Sigmoid colon (tissue), 7 donors: ENCODE measurements around the gene CLIC2. TPM values are rescaled to one million over a fixed set of nuclear protein-coding genes. Genes with fewer than 3 reads are reported as not detected.

Experiments
- DNase-seq: peaks from one replicate; pipeline ENCODE4 v3.0.0-alpha.2; 2019
- H3K27ac ChIP-seq, 4 donors: fragments of 200-600 bp; sonication (generic); one replicate each; pipeline ENCODE4 v1.5.1; 2016 to 2019; ENCODE audit warnings: mild to moderate bottlenecking in 1 of 4
- H3K27me3 ChIP-seq, 3 donors: fragments of 200-600 bp; sonication (generic); one replicate each; pipeline ENCODE4 v1.5.1; 2019; ENCODE audit warnings: mild to moderate bottlenecking in 1 of 3
- H3K36me3 ChIP-seq, 4 donors: fragments of 200-600 bp; sonication (generic); one replicate each; pipeline ENCODE4 v1.5.1; 2016 to 2019
- H3K4me1 ChIP-seq, 4 donors: fragments of 200-600 bp; sonication (generic); one replicate each; pipeline ENCODE4 v1.5.1; 2017 to 2019
- H3K4me3 ChIP-seq, 4 donors: fragments of 200-600 bp; sonication (generic); one replicate each; pipeline ENCODE4 v1.5.1; 2017 to 2019; ENCODE audit warnings: mild to moderate bottlenecking in 2 of 4, moderate library complexity in 1 of 4
- H3K9me3 ChIP-seq, 4 donors: fragments of 200-600 bp in 3 of 4; sonication (generic) in 3 of 4; one replicate each; pipeline versions ENCODE4 v1.5.1 to v1.6.1; 2013 to 2019
- CTCF ChIP-seq, 4 experiments: fragments of 450-650 bp in 3 of 4; fragments of 200-600 bp in 1 of 4; IDR thresholded peaks; one replicate each; pipeline ENCODE4 v1.5.1; 2016 to 2019; ENCODE audit warnings: antibody characterized with exemption in 4 of 4, mild to moderate bottlenecking in 3 of 4, moderate library complexity in 2 of 4
- EP300 ChIP-seq, 4 donors: sonication (generic); formaldehyde crosslinking; IDR thresholded peaks; one replicate each; pipeline ENCODE4 v1.6.1; 2017; ENCODE audit warnings: antibody characterized with exemption in 4 of 4
- POLR2A ChIP-seq, 2 donors: fragments of 450-650 bp; IDR thresholded peaks; one replicate each; pipeline ENCODE4 v1.6.1; 2016; ENCODE audit warnings: antibody characterized with exemption in 2 of 2, mild to moderate bottlenecking in 2 of 2, moderate library complexity in 2 of 2
- POLR2AphosphoS5 ChIP-seq, 4 donors: sonication (generic); formaldehyde crosslinking; IDR thresholded peaks; one replicate each; pipeline ENCODE4 v1.6.1; 2017; ENCODE audit warnings: antibody characterized with exemption in 4 of 4
- WGBS, 2 donors: extraction: QIAGEN DNeasy Blood & Tissue Kit; methylation state at CpG; one replicate each; pipeline ENCODE4 v1.1.7; 2013; 5-methylcytosine and 5-hydroxymethylcytosine counted together
- intact Hi-C: fragments of 100-400 bp; cut with DNase I; formaldehyde crosslinking; loops from one replicate; pipeline ENCODE4 v1.15.1; 2023
- polyA plus RNA-seq, 3 donors: library from polyadenylated mRNA; stranded (reverse); fragments of 200-250 nt; gene quantifications; one replicate each; pipeline ENCODE4 v1.2.3, GENCODE V29; 2013
- total RNA-seq, 4 donors: library from RNA; depleted of rRNA; stranded (reverse); fragments of >200 nt; gene quantifications; one replicate each; pipeline ENCODE4 v1.1.0, GENCODE V29; 2016
- donor health status: healthy with polysubstance abuse.
- donor health status: Bipolar disorder and iron deficiency.
- donor health status: healthy.

Gene CLIC2
- total and polyA plus RNA-seq, 7 donors = 5.1 to 28.2 (median 16.8) TPM

GRCh38 chrX:155251391-155251790, 83.0 kb downstream of the CLIC2 start:
- no peak for TF ChIP-seq CTCF (IDR thresholded peaks at IDR 0.05)
- no peak for TF ChIP-seq POLR2A (IDR thresholded peaks at IDR 0.05)
- TF ChIP-seq EP300 (IDR thresholded peaks at IDR 0.05) = no peak
- TF ChIP-seq POLR2AphosphoS5 (IDR thresholded peaks at IDR 0.05) = no peak
- no peak for DNase-seq
- Histone ChIP-seq H3K4me1 (no peaks in the 10 kb centered on the region), H3K9me3 (no peaks in the 10 kb centered on the region), H3K4me3 (no peak overlapping the region), H3K36me3 (no peaks in the 10 kb centered on the region), H3K27me3 (no peaks in the 10 kb centered on the region), H3K27ac (no peak overlapping the region)
- intact Hi-C loops = no loop called here
- 57 to 78% methylated on average over 1 of the region's 1 CpG for WGBS, 2 donors

GRCh38 chrX:155247497-155247896, 86.9 kb downstream of the CLIC2 start:
- Histone ChIP-seq H3K4me3 (no peak overlapping the region), H3K4me1 (no peaks in the 10 kb centered on the region), H3K27ac (no peak overlapping the region), H3K9me3 (no peaks in the 10 kb centered on the region), H3K27me3 (no peaks in the 10 kb centered on the region), H3K36me3 (no peaks in the 10 kb centered on the region)
- TF ChIP-seq POLR2A (IDR thresholded peaks at IDR 0.05) (no peak), POLR2AphosphoS5 (IDR thresholded peaks at IDR 0.05) (no peak), CTCF (IDR thresholded peaks at IDR 0.05) (no peak), EP300 (IDR thresholded peaks at IDR 0.05) (no peak)
- 76 to 84% methylated on average over 4 of the region's 4 CpGs for WGBS, 2 donors
- intact Hi-C loops = no loop called here
- DNase-seq = no peak

GRCh38 chrX:155246748-155247147, 87.7 kb downstream of the CLIC2 start:
- DNase-seq = no peak
- no peak for TF ChIP-seq EP300 (IDR thresholded peaks at IDR 0.05)
- no peak for TF ChIP-seq CTCF (IDR thresholded peaks at IDR 0.05)
- TF ChIP-seq POLR2A (IDR thresholded peaks at IDR 0.05) = no peak
- TF ChIP-seq POLR2AphosphoS5 (IDR thresholded peaks at IDR 0.05) = no peak
- no peak overlapping the region for H3K4me3 ChIP-seq
- H3K9me3 ChIP-seq = no peaks in the 10 kb centered on the region
- no peaks in the 10 kb centered on the region for H3K36me3 ChIP-seq
- H3K27ac ChIP-seq = no peak overlapping the region
- WGBS, 2 donors = 85 to 90% methylated on average over 1 of the region's 1 CpG
- no peaks in the 10 kb centered on the region for H3K27me3 ChIP-seq
- H3K4me1 ChIP-seq = no peaks in the 10 kb centered on the region
- intact Hi-C loops = no loop called here

- TF ChIP-seq POLR2A (IDR thresholded peaks at IDR 0.05) (no peak), POLR2AphosphoS5 (IDR thresholded peaks at IDR 0.05) (no peak), EP300 (IDR thresholded peaks at IDR 0.05) (no peak), CTCF (IDR thresholded peaks at IDR 0.05) (no peak)
- intact Hi-C loops = no loop called here
- 78 to 93% methylated on average over 5 of the region's 5 CpGs for WGBS, 2 donors
- Histone ChIP-seq H3K36me3 (no peaks in the 10 kb centered on the region), H3K27ac (no peak overlapping the region), H3K4me3 (no peak overlapping the region), H3K9me3 (no peaks in the 10 kb centered on the region), H3K27me3 (no peaks in the 10 kb centered on the region), H3K4me1 (peaks cover 0 to 5% (median 0%) of the 10 kb centered on the region in 4 donors)
- DNase-seq = no peak
Measured at GRCh38 chrX:155242300-155242699, 92.1 kb downstream of the CLIC2 start.

GRCh38 chrX:155237719-155238118, 96.7 kb downstream of the CLIC2 start:
- 91 to 97% methylated on average over 5 of the region's 5 CpGs for WGBS, 2 donors
- intact Hi-C loops = no loop called here
- no peak overlapping the region for H3K4me3 ChIP-seq
- DNase-seq = peak; percentile 67
- H3K36me3 ChIP-seq = peaks cover 0 to 10% (median 0%) of the 10 kb centered on the region in 4 donors
- peaks cover 0 to 10% (median 0%) of the 10 kb centered on the region in 4 donors for H3K4me1 ChIP-seq
- no peaks in the 10 kb centered on the region for H3K27me3 ChIP-seq
- H3K9me3 ChIP-seq = no peaks in the 10 kb centered on the region
- no peak for TF ChIP-seq CTCF (IDR thresholded peaks at IDR 0.05)
- TF ChIP-seq POLR2A (IDR thresholded peaks at IDR 0.05) = no peak
- peak in 3 of 4 donors; percentile 39 to 69 (median 46) for TF ChIP-seq EP300 (IDR thresholded peaks at IDR 0.05)
- peak; percentile 75 to 90 (median 82) for TF ChIP-seq POLR2AphosphoS5 (IDR thresholded peaks at IDR 0.05)
- H3K27ac ChIP-seq = peak overlapping the region in 3 of 4 donors; percentile 44 to 74 (median 49)
